Hepatocyte (in vitro differentiated cells): Measurements from ENCODE around the gene OTUD4. TPM values are rescaled to one million over a fixed set of nuclear protein-coding genes. Genes with fewer than 3 reads are reported as not detected.
A peak's percentile ranks its signal among the peaks of the same experiment; 100 is the strongest.

Experiments
- DNase-seq: peaks from one replicate; pipeline ENCODE4 v3.0.0-alpha.2; 2016; ENCODE audit warnings: low spot score
- H2AFZ ChIP-seq: fragments of 200-600 bp; sonication (generic); 2 replicates; pipeline ENCODE4 v1.6.0; 2016; ENCODE audit warnings: antibody characterized with exemption, mild to moderate bottlenecking
- H3K27ac ChIP-seq: fragments of 200-600 bp; sonication (generic); 2 replicates; pipeline ENCODE4 v1.5.1; 2016; ENCODE audit warnings: mild to moderate bottlenecking
- H3K27me3 ChIP-seq: fragments of 200-600 bp; sonication (generic); 2 replicates; pipeline ENCODE4 v1.6.1; 2016
- H3K36me3 ChIP-seq: fragments of 200-600 bp; sonication (generic); replicated peaks from 2 replicates; pipeline ENCODE4 v1.5.1; 2016; ENCODE audit warnings: low read depth; ENCODE audit not compliant: insufficient read depth
- H3K4me1 ChIP-seq: fragments of 200-600 bp; sonication (generic); 2 replicates; pipeline ENCODE4 v1.5.1; 2016; ENCODE audit warnings: mild to moderate bottlenecking, moderate library complexity; ENCODE audit not compliant: insufficient read depth
- H3K4me2 ChIP-seq: fragments of 200-600 bp; sonication (generic); 2 replicates; pipeline ENCODE4 v1.6.0; 2016
- H3K4me3 ChIP-seq: fragments of 200-600 bp; sonication (generic); 2 replicates; pipeline ENCODE4 v1.5.1; 2016; ENCODE audit warnings: mild to moderate bottlenecking
- H3K79me2 ChIP-seq: fragments of 200-600 bp; sonication (generic); 2 replicates; pipeline ENCODE4 v1.6.0; 2017; ENCODE audit warnings: mild to moderate bottlenecking
- H3K9me2 ChIP-seq: fragments of 200-600 bp; sonication (generic); replicated peaks from 2 replicates; pipeline ENCODE4 v1.6.0; 2017; ENCODE audit warnings: mild to moderate bottlenecking; ENCODE audit not compliant: insufficient read depth
- H3K9me3 ChIP-seq: fragments of 200-600 bp; sonication (generic); 2 replicates; pipeline ENCODE4 v1.5.1; 2016; ENCODE audit warnings: low read depth, mild to moderate bottlenecking
- H4K20me1 ChIP-seq: fragments of 200-600 bp; sonication (generic); 2 replicates; pipeline ENCODE4 v1.6.0; 2016; ENCODE audit warnings: mild to moderate bottlenecking; ENCODE audit not compliant: insufficient read depth, poor library complexity, severe bottlenecking
- EZH2 ChIP-seq: fragments of 200-600 bp; sonication (generic); IDR thresholded peaks from 2 replicates; pipeline ENCODE4 v1.6.1; 2016; ENCODE audit warnings: antibody characterized with exemption, mild to moderate bottlenecking, borderline replicate concordance
- EZH2phosphoT487 ChIP-seq: fragments of 200-600 bp; sonication (generic); IDR thresholded peaks from one replicate; pipeline ENCODE4 v1.6.1; 2018; ENCODE audit warnings: antibody characterized with exemption, mild to moderate bottlenecking, low read depth, moderate library complexity; ENCODE audit not compliant: unreplicated experiment, severe bottlenecking
- WGBS: methylation state at CpG from one replicate; pipeline ENCODE4 v1.1.6; 2016; ENCODE audit warnings: low lambda C conversion rate; ENCODE audit errors: missing lambda C conversion rate; 5-methylcytosine and 5-hydroxymethylcytosine counted together
- polyA plus RNA-seq: library from polyadenylated mRNA; unstranded; fragments of >200 nt; fragmentation: Nextera tagmentation; extraction: Ambion mirVana; gene quantifications from 2 replicates; pipeline ENCODE4 v1.2.1, GENCODE V29; 2016
- total RNA-seq: library from RNA; depleted of rRNA; stranded (reverse); fragments of >200 nt; gene quantifications from 2 replicates; pipeline ENCODE4 v1.2.3, GENCODE V29; 2014
- TF ChIP-seq, protein P1 (sequence below): fragments of 200-600 bp; sonication (generic); IDR thresholded peaks from 2 replicates; pipeline ENCODE4 v1.5.1; 2016; ENCODE audit warnings: antibody characterized with exemption, mild to moderate bottlenecking; ENCODE audit not compliant: poor library complexity

The OTUD4 gene
- total and polyA plus RNA-seq, 2 experiments from 2014 or later: 12.9 to 23.9 TPM

DNA sequence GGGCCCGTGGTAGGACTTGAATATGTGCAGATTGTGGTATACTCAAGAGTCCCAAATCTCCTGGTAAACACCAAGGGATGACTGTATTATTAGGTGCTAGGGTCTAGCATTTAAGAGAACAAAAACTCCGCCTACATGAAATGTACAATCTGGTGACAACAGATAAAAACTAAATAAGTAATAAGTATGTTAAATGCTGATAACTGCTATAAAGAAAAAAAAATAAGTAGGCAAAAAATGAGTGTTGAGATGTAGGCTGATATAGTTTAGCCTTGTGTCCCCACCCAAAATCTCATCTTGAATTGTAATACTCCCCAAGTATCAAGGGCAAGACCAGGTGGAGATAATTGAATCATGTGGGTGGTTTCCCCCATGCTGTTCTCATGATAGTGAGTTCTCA lies 23.4 kb downstream of the OTUD4 start:
- no peak overlapping the region for H3K4me2 ChIP-seq
- no peaks in the 10 kb centered on the region for H4K20me1 ChIP-seq
- H3K9me2 ChIP-seq: no peaks in the 10 kb centered on the region
- no peak overlapping the region for H3K27ac ChIP-seq
- WGBS: 100% methylated on average over 2 of the region's 2 CpGs
- DNase-seq: no peak
- no peak overlapping the region for H3K4me3 ChIP-seq
- H3K36me3 ChIP-seq: no peaks in the 10 kb centered on the region
- no peaks in the 10 kb centered on the region for H3K9me3 ChIP-seq
- TF ChIP-seq EZH2 (no peak), EZH2phosphoT487 (no peak)
- TF ChIP-seq, protein P1, sequence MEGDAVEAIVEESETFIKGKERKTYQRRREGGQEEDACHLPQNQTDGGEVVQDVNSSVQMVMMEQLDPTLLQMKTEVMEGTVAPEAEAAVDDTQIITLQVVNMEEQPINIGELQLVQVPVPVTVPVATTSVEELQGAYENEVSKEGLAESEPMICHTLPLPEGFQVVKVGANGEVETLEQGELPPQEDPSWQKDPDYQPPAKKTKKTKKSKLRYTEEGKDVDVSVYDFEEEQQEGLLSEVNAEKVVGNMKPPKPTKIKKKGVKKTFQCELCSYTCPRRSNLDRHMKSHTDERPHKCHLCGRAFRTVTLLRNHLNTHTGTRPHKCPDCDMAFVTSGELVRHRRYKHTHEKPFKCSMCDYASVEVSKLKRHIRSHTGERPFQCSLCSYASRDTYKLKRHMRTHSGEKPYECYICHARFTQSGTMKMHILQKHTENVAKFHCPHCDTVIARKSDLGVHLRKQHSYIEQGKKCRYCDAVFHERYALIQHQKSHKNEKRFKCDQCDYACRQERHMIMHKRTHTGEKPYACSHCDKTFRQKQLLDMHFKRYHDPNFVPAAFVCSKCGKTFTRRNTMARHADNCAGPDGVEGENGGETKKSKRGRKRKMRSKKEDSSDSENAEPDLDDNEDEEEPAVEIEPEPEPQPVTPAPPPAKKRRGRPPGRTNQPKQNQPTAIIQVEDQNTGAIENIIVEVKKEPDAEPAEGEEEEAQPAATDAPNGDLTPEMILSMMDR: no peak
- no peaks in the 10 kb centered on the region for H3K4me1 ChIP-seq
- no peaks in the 10 kb centered on the region for H3K27me3 ChIP-seq
- peaks cover 6% of the 10 kb centered on the region for H3K79me2 ChIP-seq
- H2AFZ ChIP-seq: no peak overlapping the region

GRCh38 chr4:145155268-145155870 lies 25.0 kb downstream of the OTUD4 start:
- TF ChIP-seq, protein P1: no peak
- TF ChIP-seq EZH2: no peak
- TF ChIP-seq EZH2phosphoT487: no peak
- no peak for DNase-seq
- Histone ChIP-seq H3K4me3 (no peak overlapping the region), H4K20me1 (no peaks in the 10 kb centered on the region), H3K9me2 (no peaks in the 10 kb centered on the region), H3K4me1 (no peaks in the 10 kb centered on the region), H3K27ac (no peak overlapping the region), H2AFZ (no peak overlapping the region), H3K9me3 (no peaks in the 10 kb centered on the region), H3K79me2 (peaks cover 6% of the 10 kb centered on the region), H3K27me3 (no peaks in the 10 kb centered on the region), H3K36me3 (no peaks in the 10 kb centered on the region), H3K4me2 (no peak overlapping the region)
- WGBS: 89% methylated on average over 2 of the region's 2 CpGs

- Histone ChIP-seq H3K4me3 (no peak overlapping the region), H3K4me1 (no peaks in the 10 kb centered on the region), H3K36me3 (no peaks in the 10 kb centered on the region), H3K9me3 (no peaks in the 10 kb centered on the region), H2AFZ (no peak overlapping the region), H3K4me2 (no peak overlapping the region), H3K9me2 (no peaks in the 10 kb centered on the region), H3K27ac (no peak overlapping the region), H3K79me2 (peaks cover 2% of the 10 kb centered on the region), H4K20me1 (no peaks in the 10 kb centered on the region), H3K27me3 (no peaks in the 10 kb centered on the region)
- DNase-seq: peak; percentile 34
- WGBS: 100% methylated on average over 1 of the region's 1 CpG
- TF ChIP-seq, protein P1: peak; percentile 49
- TF ChIP-seq EZH2phosphoT487: no peak
These were observed 25.8 kb downstream of the OTUD4 start for GRCh38 chr4:145154573-145154972.
